D721Med (cell line): ENCODE results near the gene SLC11A2.

Experiments used
- DNase-seq: peaks from one replicate; pipeline ENCODE4 v3.0.0; 2011; ENCODE audit warnings: low spot score; ENCODE audit not compliant: insufficient read length
- FAIRE-seq: peaks from 2 replicates; lab custom pipeline; 2011; peaks lifted over from hg19 to GRCh38; lab: Jason Lieb, UNC
- CTCF ChIP-seq: IDR thresholded peaks from 2 replicates; pipeline ENCODE4 v1.5.1; 2012; ENCODE audit warnings: mild to moderate bottlenecking, control low read depth; ENCODE audit not compliant: insufficient read depth; ENCODE audit errors: missing control alignments

SLC11A2 gene

GRCh38 chr12:51008329-51009055, 17.7 kb downstream of the SLC11A2 start:
- DNase-seq (peak; percentile 55), FAIRE-seq (no peak)
- TF ChIP-seq CTCF, result no peak

- no peak for DNase-seq
- no peak for FAIRE-seq
- no peak for TF ChIP-seq CTCF
Observed at GRCh38 chr12:51005671-51006070, 20.5 kb downstream of the SLC11A2 start.

GRCh38 chr12:51005030-51005429, 21.2 kb downstream of the SLC11A2 start:
- no peak for TF ChIP-seq CTCF
- DNase-seq (no peak), FAIRE-seq (no peak)

GRCh38 chr12:51004504-51004903, 21.7 kb downstream of the SLC11A2 start:
- FAIRE-seq (no peak), DNase-seq (no peak)
- TF ChIP-seq CTCF, result no peak

GRCh38 chr12:51001799-51002198, 24.4 kb downstream of the SLC11A2 start:
- DNase-seq (no peak), FAIRE-seq (no peak)
- TF ChIP-seq CTCF, result no peak

- FAIRE-seq, result no peak
- no peak for TF ChIP-seq CTCF
- no peak for DNase-seq
Observed at GRCh38 chr12:51000245-51000644, 25.9 kb downstream of the SLC11A2 start.

GRCh38 chr12:50999093-50999492, 27.1 kb downstream of the SLC11A2 start:
- FAIRE-seq (no peak), DNase-seq (no peak)
- TF ChIP-seq CTCF, result no peak
